M059J (cell line): ENCODE measurements around the gene CTSL. TPM values are rescaled to one million over a fixed set of nuclear protein-coding genes. Genes with fewer than 3 reads are reported as not detected.
"Not testable (repeated sequence)": the region's sequence is repeated elsewhere in the genome, so short reads cannot be mapped to it uniquely, and the experiment has no call there.

Experiments used
- DNase-seq: peaks from one replicate; pipeline ENCODE4 v3.0.0-alpha.2; 2012; ENCODE audit warnings: low read depth
- total RNA-seq: library from RNA; depleted of rRNA; stranded (reverse); fragments of >200 nt; shearing (Covaris generic); gene quantifications from 2 replicates; pipeline ENCODE4 v1.2.3, GENCODE V29; 2014; rRNA removed

The CTSL gene
- total RNA-seq, 1 experiment from 2014 or later = 202 TPM

- DNase-seq = not testable (repeated sequence)
Measured at GRCh38 chr9:87759980-87760379, 34.1 kb downstream of the CTSL start.

GRCh38 chr9:87760529-87760928, 34.6 kb downstream of the CTSL start:
- no peak for DNase-seq

- no peak for DNase-seq
Measured at GRCh38 chr9:87763286-87763685, 37.4 kb downstream of the CTSL start.

- DNase-seq = no peak
Measured at GRCh38 chr9:87765521-87765920, 39.6 kb downstream of the CTSL start.

- DNase-seq = no peak
Measured at GRCh38 chr9:87766697-87767096, 40.8 kb downstream of the CTSL start.

GRCh38 chr9:87770616-87771315, 44.8 kb downstream of the CTSL start:
- no peak for DNase-seq

GRCh38 chr9:87771316-87772006, 45.5 kb downstream of the CTSL start:
- no peak for DNase-seq

GRCh38 chr9:87776481-87777379, 50.8 kb downstream of the CTSL start:
- DNase-seq = no peak

DNA sequence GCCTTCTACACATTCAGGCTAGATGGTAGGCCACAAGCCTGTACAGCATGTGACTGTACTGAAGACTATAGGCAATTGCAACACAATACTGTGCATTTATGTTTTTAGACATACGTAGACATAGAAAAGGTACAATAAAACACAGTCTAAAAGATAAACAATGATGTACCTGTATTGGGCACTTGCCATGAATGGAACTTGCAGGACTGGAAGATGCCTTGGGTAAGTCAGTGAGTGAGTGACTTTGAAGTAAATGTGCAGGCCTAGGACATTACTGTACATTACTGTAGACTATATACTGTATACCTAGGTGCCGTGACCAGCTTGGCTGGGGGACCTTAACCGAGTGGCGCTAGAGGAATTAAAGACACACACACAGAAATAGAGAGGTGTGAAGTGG, 53.1 kb downstream of the CTSL start:
- DNase-seq = no peak

Other genes starting within 250 kb of the CTSL start
- gene DAPK1, start 228.3 kb upstream of the CTSL start, total RNA-seq = 21.7 and 40.0 TPM in 2 replicates
- gene SPATA31E1, start 156.8 kb downstream of the CTSL start, total RNA-seq = not detected in 2 replicates
- gene SPATA31C1, start 191.8 kb downstream of the CTSL start, total RNA-seq = not detected in 2 replicates
- gene CDK20, start 248.4 kb downstream of the CTSL start, total RNA-seq = 7.1 and 12.6 TPM in 2 replicates